GM12891 (cell line): ENCODE measurements around the gene WDR82.
A peak's percentile ranks its signal among the peaks of the same experiment; 100 is the strongest.

Source experiments
- DNase-seq: peaks from one replicate; pipeline ENCODE4 v3.0.0; 2011; ENCODE audit warnings: low spot score; ENCODE audit not compliant: insufficient read length
- FAIRE-seq: peaks from 2 replicates; lab custom pipeline; 2011; peaks lifted over from hg19 to GRCh38; lab: Jason Lieb, UNC
- PAX5 ChIP-seq: IDR thresholded peaks from 2 replicates; pipeline ENCODE4 v1.6.1; 2011; ENCODE audit warnings: low read length, moderate library complexity, mild to moderate bottlenecking; ENCODE audit not compliant: insufficient read depth, severe bottlenecking
- POLR2A ChIP-seq: IDR thresholded peaks from 2 replicates; pipeline ENCODE4 v1.6.1; 2011; ENCODE audit warnings: low read depth, low read length, control low read depth
- POLR2AphosphoS5 ChIP-seq: IDR thresholded peaks from 2 replicates; pipeline ENCODE4 v1.6.1; 2011; ENCODE audit warnings: low read depth, low read length, control low read depth
- POU2F2 ChIP-seq: IDR thresholded peaks from 2 replicates; pipeline ENCODE4 v1.6.1; 2011; ENCODE audit warnings: low read depth, mild to moderate bottlenecking, control low read depth, low read length, moderate library complexity
- SPI1 ChIP-seq: IDR thresholded peaks from 2 replicates; pipeline ENCODE4 v1.6.1; 2011; ENCODE audit warnings: low read depth, low read length, control low read depth
- TAF1 ChIP-seq: IDR thresholded peaks from 2 replicates; pipeline ENCODE4 v1.6.1; 2011; ENCODE audit warnings: low read depth, low read length, control low read depth

The WDR82 gene

DNA sequence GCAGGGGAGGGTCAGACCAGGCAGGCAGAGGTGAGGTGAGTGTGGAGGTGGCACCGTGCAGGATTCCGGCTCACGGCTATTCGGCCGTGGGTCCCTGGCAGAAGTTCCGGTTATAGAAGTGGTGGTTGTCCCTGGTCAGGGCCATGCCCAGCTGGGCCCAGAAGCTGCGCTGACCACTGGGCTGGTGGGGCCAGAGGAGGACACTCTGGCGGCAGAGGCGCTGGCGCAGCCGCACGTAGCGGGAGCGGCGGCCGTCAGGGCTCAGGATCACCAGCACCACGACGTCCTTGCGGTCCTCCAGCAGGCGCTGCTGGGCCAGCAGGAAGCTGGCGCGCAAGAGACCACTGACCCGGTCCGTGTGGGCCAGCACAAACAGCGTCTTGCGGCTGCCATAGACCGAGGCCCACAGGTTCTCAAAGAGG, 57.3 kb downstream of the WDR82 start:
- no peak for FAIRE-seq
- no peak for TF ChIP-seq POLR2AphosphoS5
- no peak for TF ChIP-seq POLR2A
- TF ChIP-seq POU2F2, result no peak
- TF ChIP-seq TAF1, result no peak
- no peak for TF ChIP-seq SPI1
- no peak for TF ChIP-seq PAX5
- no peak for DNase-seq

DNA sequence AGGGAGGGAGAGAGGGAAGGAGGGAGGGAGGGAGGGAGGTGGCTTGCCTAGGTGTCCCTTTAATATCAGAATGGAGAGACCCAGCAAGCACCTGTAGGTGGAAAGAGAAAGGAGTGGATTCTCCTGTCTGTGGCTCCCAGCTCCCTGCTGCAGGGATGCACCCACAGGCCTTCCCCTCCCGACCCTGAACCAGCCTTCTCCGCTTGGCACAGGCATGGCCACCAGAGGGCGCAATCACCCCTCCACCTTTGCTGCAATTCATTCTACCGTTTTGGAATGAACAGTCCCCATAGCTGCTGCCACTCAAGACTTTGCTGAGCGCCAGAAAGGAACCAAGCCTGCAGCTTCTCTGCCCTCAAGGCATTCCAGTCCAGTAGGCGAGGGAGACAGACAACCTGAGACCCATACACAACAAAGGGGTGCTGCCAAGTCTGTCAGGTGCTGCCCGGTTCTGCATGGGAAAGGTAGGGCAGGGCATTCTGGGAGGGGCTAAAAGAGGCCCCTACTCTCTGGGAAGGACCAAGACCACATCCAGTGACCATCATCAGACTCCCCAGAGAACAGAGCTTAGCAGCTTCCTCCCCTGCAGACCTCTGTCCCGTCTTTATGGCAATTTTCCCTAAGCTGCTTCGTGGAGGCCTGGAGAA, 57.9 kb downstream of the WDR82 start:
- FAIRE-seq, result peak; percentile 99
- peak; percentile 85 for DNase-seq
- TF ChIP-seq SPI1 (no peak), TAF1 (no peak), POLR2AphosphoS5 (no peak), PAX5 (no peak), POU2F2 (no peak), POLR2A (no peak)

DNA sequence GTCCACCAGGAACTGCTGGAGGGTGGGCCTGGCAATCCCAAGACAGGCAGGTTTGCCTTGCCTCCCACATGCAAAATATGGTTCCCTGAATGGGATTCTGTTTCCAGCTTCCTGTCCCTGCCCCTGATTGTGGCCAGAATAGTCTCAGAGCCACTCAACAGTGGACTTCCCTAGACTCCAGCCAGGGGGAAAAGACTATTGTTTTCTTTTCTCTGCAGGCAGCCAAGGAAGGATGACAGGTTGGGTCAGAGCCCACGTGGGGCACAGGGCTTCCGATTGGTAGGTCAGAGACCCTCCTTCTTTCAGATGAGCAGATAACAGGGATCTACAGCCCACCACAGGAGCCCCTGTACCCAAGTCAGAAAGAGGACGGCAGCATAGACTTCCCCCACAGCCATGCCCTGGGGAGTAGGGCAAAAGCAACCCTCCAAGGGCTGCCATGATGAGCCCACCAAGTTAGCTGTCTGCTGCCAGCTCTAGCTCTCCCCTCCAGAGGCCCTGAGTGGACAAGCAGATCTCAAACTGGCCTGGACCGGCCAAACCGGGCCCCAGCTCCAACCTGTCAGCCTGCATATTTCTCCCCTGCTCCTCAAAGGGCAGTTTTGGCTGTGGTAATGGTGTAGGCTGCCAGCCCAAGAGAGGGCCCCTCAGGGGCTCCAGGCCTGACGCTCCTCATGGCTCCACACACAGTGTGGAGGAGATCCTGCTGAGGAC, 59.4 kb downstream of the WDR82 start:
- FAIRE-seq (no peak), DNase-seq (no peak)
- TF ChIP-seq POLR2A (no peak), POU2F2 (no peak), SPI1 (no peak), POLR2AphosphoS5 (no peak), PAX5 (no peak), TAF1 (no peak)

GRCh38 chr3:52218454-52218853, 60.0 kb downstream of the WDR82 start:
- no peak for DNase-seq
- no peak for TF ChIP-seq POU2F2
- TF ChIP-seq POLR2AphosphoS5, result no peak
- no peak for TF ChIP-seq SPI1
- no peak for TF ChIP-seq TAF1
- TF ChIP-seq PAX5, result no peak
- TF ChIP-seq POLR2A, result no peak
- no peak for FAIRE-seq

GRCh38 chr3:52218026-52218425, 60.4 kb downstream of the WDR82 start:
- DNase-seq, result no peak
- no peak for FAIRE-seq
- TF ChIP-seq SPI1 (no peak), PAX5 (no peak), POLR2A (no peak), POU2F2 (no peak), POLR2AphosphoS5 (no peak), TAF1 (no peak)

GRCh38 chr3:52217409-52217805, 61.0 kb downstream of the WDR82 start:
- TF ChIP-seq POU2F2, result no peak
- no peak for TF ChIP-seq POLR2AphosphoS5
- TF ChIP-seq SPI1, result no peak
- no peak for DNase-seq
- FAIRE-seq, result peak; percentile 70

DNA sequence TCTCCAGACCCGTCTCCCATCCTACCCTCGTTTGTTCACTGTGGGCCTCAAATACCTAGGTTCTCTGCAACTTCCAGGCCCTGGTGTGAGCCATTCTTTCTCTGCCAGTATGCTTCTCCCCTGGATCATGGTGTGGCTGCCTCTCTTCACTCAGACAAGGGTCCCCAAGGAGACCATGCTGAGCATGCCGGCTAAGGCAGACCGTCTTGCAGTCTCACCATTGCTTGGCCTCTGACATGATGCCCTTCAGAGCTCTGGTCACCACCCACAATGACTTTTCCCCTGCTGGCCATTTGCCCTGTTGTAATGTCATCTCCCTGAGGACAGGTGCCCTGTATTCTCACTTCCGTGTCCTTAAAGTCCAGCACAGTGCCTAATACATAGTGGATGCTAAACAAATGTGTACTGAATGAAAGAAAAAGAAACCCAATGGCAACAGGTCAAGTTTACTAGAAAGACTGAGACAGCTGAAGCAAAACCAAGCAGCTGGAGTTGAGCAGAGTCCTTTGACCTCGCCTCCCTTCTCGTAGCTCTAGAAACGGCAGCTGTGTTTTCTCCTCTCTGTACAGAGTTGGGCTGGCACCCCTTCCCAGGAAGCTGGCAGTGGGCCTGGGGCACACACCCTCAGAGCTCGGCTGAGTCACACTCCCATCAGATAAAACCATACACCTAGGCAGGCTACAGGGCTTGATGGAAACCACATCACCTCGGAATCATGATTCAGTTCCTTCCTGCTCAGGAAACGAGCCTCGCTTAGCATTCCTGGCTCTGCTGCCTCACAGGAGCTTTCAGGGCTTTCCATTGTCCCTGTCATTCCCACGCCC, 61.7 kb downstream of the WDR82 start:
- FAIRE-seq, result peak; percentile 45
- no peak for TF ChIP-seq POLR2AphosphoS5
- TF ChIP-seq POLR2A, result no peak
- no peak for TF ChIP-seq PAX5
- TF ChIP-seq TAF1, result no peak
- TF ChIP-seq SPI1, result no peak
- TF ChIP-seq POU2F2, result no peak

DNA sequence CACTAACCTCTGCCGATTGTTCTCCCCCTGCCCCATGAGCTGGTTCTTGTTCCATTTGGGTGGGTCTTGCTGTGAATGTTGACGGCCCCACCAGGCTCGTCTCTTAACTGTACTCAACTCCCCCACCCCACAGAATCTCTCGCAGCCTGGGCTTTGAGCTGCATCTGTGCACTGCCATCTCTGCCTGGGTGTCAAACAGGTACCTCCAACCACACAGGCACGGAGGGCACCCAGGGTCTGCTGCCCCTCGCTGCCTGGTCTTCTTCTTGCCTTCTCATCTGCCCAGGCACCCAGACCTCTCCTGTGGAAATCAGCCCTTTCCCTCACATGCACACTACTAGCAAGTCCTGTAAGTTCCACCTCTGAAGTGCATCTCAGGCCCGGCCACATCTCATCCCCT, 63.1 kb downstream of the WDR82 start:
- TF ChIP-seq TAF1 (no peak), POU2F2 (no peak), SPI1 (no peak), POLR2A (no peak), POLR2AphosphoS5 (no peak), PAX5 (no peak)
- no peak for FAIRE-seq

More for the DNA sequence above, 61.7 kb downstream of the WDR82 start:
- no peak for DNase-seq

DNA sequence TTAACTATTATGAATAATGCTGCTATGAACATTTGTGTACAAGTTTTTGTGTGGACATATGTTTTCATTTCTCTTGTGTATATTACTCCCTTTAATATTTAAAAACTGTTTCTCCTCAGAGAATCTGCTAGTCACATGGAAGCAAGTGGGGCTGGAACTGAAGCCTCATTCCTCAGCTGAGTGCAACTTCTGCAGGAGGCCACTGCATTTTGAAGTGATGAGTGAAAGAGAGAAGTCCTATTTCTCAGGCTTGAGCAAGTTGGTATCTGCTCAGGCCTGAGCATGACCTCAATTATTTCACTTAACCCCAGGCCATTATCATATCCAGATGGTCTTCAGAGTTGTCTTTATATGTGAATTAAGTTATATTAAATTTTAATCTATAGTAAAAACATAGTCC, 64.5 kb downstream of the WDR82 start:
- DNase-seq (no peak), FAIRE-seq (no peak)
- TF ChIP-seq POLR2A (no peak), PAX5 (no peak), TAF1 (no peak), SPI1 (no peak), POU2F2 (no peak), POLR2AphosphoS5 (no peak)

More for the DNA sequence above, 63.1 kb downstream of the WDR82 start:
- DNase-seq, result no peak
